H1 (cell line): Measurements from ENCODE around the gene ZC2HC1C. TPM values are rescaled to one million over a fixed set of nuclear protein-coding genes. Genes with fewer than 3 reads are reported as not detected.

Source experiments
- CTCF ChIA-PET: fragments of 300-600 bp; sonication (Branson Sonifier 250); formaldehyde crosslinking; loops from one replicate; lab custom pipeline; 2021; ENCODE audit not compliant: partially characterized antibody; lab: Charles Lee
- POLR2A ChIA-PET: fragments of 300-600 bp; sonication (Branson Sonifier 250); formaldehyde crosslinking; loops from one replicate; lab custom pipeline; 2021; ENCODE audit warnings: inconsistent platforms; ENCODE audit not compliant: partially characterized antibody; lab: Charles Lee
- DNase-seq, 2 experiments: peaks; one replicate each; pipeline versions ENCODE4 v3.0.0 to v3.0.0-alpha.2; 2010 to 2022; ENCODE audit warnings: low spot score in 2 of 2, low read depth in 1 of 2, mixed read lengths in 1 of 2
- FAIRE-seq: peaks from 2 replicates; lab custom pipeline; 2011; peaks lifted over from hg19 to GRCh38; lab: Jason Lieb, UNC
- H2AFZ ChIP-seq: 2 replicates; pipeline ENCODE4 v1.8.1; 2012; ENCODE audit warnings: low read length, inconsistent platforms
- H2AK5ac ChIP-seq: 2 replicates; pipeline ENCODE4 v1.6.1; 2013; ENCODE audit warnings: low read depth, low read length
- H2BK120ac ChIP-seq: replicated peaks from 2 replicates; pipeline ENCODE3; 2013; ENCODE audit warnings: low read depth, low read length, inconsistent platforms
- H2BK12ac ChIP-seq: 2 replicates; pipeline ENCODE4 v1.6.1; 2013; ENCODE audit warnings: low read depth, low read length
- H2BK15ac ChIP-seq: 2 replicates; pipeline ENCODE4 v1.6.1; 2013; ENCODE audit warnings: low read length
- H2BK20ac ChIP-seq: 2 replicates; pipeline ENCODE4 v1.6.1; 2013; ENCODE audit warnings: low read length
- H2BK5ac ChIP-seq: 2 replicates; pipeline ENCODE4 v1.6.1; 2013; ENCODE audit warnings: low read depth, low read length
- H3K14ac ChIP-seq: 2 replicates; pipeline ENCODE4 v1.6.1; 2013; ENCODE audit warnings: inconsistent platforms; ENCODE audit not compliant: insufficient read length
- H3K18ac ChIP-seq: 2 replicates; pipeline ENCODE4 v1.6.1; 2013; ENCODE audit warnings: low read length; ENCODE audit errors: extremely low read depth
- H3K23ac ChIP-seq: 2 replicates; pipeline ENCODE4 v1.6.1; 2013; ENCODE audit warnings: inconsistent platforms; ENCODE audit not compliant: insufficient read length
- H3K23me2 ChIP-seq: 2 replicates; pipeline ENCODE4 v1.6.1; 2013; ENCODE audit warnings: low read depth, low read length
- H3K27ac ChIP-seq: 2 replicates; pipeline ENCODE4 v1.6.1; 2011; ENCODE audit warnings: low read depth, low read length, inconsistent platforms
- H3K27me3 ChIP-seq, 4 experiments: replicated peaks in 1 of 4; 1 replicate in 1 of 4; 2 replicates in 3 of 4; pipeline versions ENCODE4 v1.6.1 to v1.8.1; 2011 to 2013; ENCODE audit warnings: low read length in 3 of 4, mild to moderate bottlenecking in 3 of 4, inconsistent platforms in 2 of 4, mixed read lengths in 2 of 4, moderate library complexity in 1 of 4; ENCODE audit not compliant: control insufficient read depth in 3 of 4, insufficient read depth in 3 of 4; ENCODE audit errors: extremely low read depth in 1 of 4
- H3K36me3 ChIP-seq, 4 experiments: 2 replicates each; pipeline versions ENCODE4 v1.6.1 to v1.8.1; 2011 to 2013; ENCODE audit warnings: mild to moderate bottlenecking in 4 of 4, low read length in 3 of 4, moderate library complexity in 2 of 4, control low read depth in 1 of 4, inconsistent platforms in 1 of 4; ENCODE audit not compliant: insufficient read depth in 4 of 4, control insufficient read depth in 2 of 4
- H3K4ac ChIP-seq: replicated peaks from 2 replicates; pipeline ENCODE3; 2013; ENCODE audit warnings: low read length, low read depth, mixed read lengths, inconsistent platforms; ENCODE audit not compliant: insufficient read length
- H3K4me1 ChIP-seq, 4 experiments: replicated peaks in 1 of 4; 1 replicate in 1 of 4; 2 replicates in 3 of 4; pipeline versions ENCODE4 v1.6.1 to v1.8.1; 2011 to 2013; ENCODE audit warnings: low read length in 3 of 4, inconsistent platforms in 2 of 4, mixed read lengths in 1 of 4; ENCODE audit not compliant: insufficient read depth in 4 of 4, control insufficient read depth in 3 of 4
- H3K4me2 ChIP-seq, 2 experiments: 2 replicates each; pipeline versions ENCODE4 v1.6.1 to v1.8.1; 2011 to 2013; ENCODE audit warnings: low read depth in 2 of 2, low read length in 2 of 2, control low read depth in 1 of 2, inconsistent platforms in 1 of 2, mild to moderate bottlenecking in 1 of 2; ENCODE audit not compliant: insufficient read depth in 1 of 2
- H3K4me3 ChIP-seq, 4 experiments: fragments of 200-600, 300-600 bp in 1 of 4; sonication (generic), shearing (Covaris generic), sonication (Bioruptor Twin) in 1 of 4; 2 replicates each; pipeline versions ENCODE4 v1.5.1 to v1.8.1; 2011 to 2016; ENCODE audit warnings: low read length in 4 of 4, low read depth in 3 of 4, control low read depth in 2 of 4, inconsistent platforms in 2 of 4, mild to moderate bottlenecking in 2 of 4, mixed read lengths in 1 of 4, moderate library complexity in 1 of 4; ENCODE audit not compliant: insufficient read depth in 2 of 4; ENCODE audit errors: extremely low read depth in 1 of 4
- H3K56ac ChIP-seq: replicated peaks from 2 replicates; pipeline ENCODE3; 2013; ENCODE audit warnings: low read depth, mild to moderate bottlenecking, mixed read lengths, low read length, inconsistent platforms; ENCODE audit not compliant: insufficient read length
- H3K79me1 ChIP-seq: 2 replicates; pipeline ENCODE4 v1.6.1; 2013; ENCODE audit warnings: low read depth, low read length, control low read depth
- H3K79me2 ChIP-seq, 2 experiments: 2 replicates each; pipeline versions ENCODE4 v1.6.1 to v1.8.1; 2012 to 2013; ENCODE audit warnings: low read length in 2 of 2, mild to moderate bottlenecking in 2 of 2, inconsistent platforms in 1 of 2; ENCODE audit not compliant: insufficient read depth in 2 of 2, control insufficient read depth in 1 of 2
- H3K9ac ChIP-seq, 4 experiments: replicated peaks in 1 of 4; 1 replicate in 1 of 4; 2 replicates in 3 of 4; pipeline versions ENCODE4 v1.6.1 to v1.8.1; 2011 to 2013; ENCODE audit warnings: low read depth in 3 of 4, low read length in 3 of 4, control low read depth in 2 of 4, mild to moderate bottlenecking in 2 of 4, moderate library complexity in 2 of 4, inconsistent platforms in 1 of 4; ENCODE audit errors: extremely low read depth in 1 of 4
- H3K9me3 ChIP-seq, 2 experiments: 2 replicates each; pipeline versions ENCODE4 v1.6.1 to v1.8.1; 2012 to 2013; ENCODE audit warnings: mild to moderate bottlenecking in 2 of 2, moderate library complexity in 2 of 2, control low read depth in 1 of 2, inconsistent platforms in 1 of 2, low read depth in 1 of 2, low read length in 1 of 2, mixed read lengths in 1 of 2; ENCODE audit not compliant: insufficient read depth in 2 of 2
- H4K20me1 ChIP-seq, 2 experiments: replicated peaks in 1 of 2; 2 replicates each; pipeline versions ENCODE3 to v1.8.1; 2011 to 2013; ENCODE audit warnings: inconsistent platforms in 2 of 2, low read length in 2 of 2, mild to moderate bottlenecking in 1 of 2; ENCODE audit not compliant: insufficient read depth in 2 of 2, control insufficient read depth in 1 of 2
- H4K5ac ChIP-seq: 2 replicates; pipeline ENCODE4 v1.6.1; 2013; ENCODE audit warnings: low read length, low read depth, mixed read lengths, inconsistent platforms; ENCODE audit not compliant: insufficient read length
- H4K8ac ChIP-seq: 2 replicates; pipeline ENCODE4 v1.8.0; 2013; ENCODE audit warnings: mild to moderate bottlenecking, moderate library complexity, low read length, inconsistent platforms; ENCODE audit not compliant: insufficient read depth; ENCODE audit errors: extremely low read depth
- H4K91ac ChIP-seq: replicated peaks from 2 replicates; pipeline ENCODE3; 2013; ENCODE audit warnings: low read length, mixed read lengths, inconsistent platforms; ENCODE audit not compliant: insufficient read length
- SP4 ChIP-seq: IDR thresholded peaks from 2 replicates; pipeline ENCODE4 v1.6.1; 2012; ENCODE audit warnings: low read length, inconsistent platforms
- WGBS, 2 experiments: shearing (Covaris generic) in 1 of 2; methylation state at CpG; one replicate each; pipeline versions ENCODE4 v1.1.6 to v1.1.7; 2013 to 2015; ENCODE audit warnings: low lambda C conversion rate in 2 of 2, mixed read lengths in 2 of 2, inconsistent platforms in 1 of 2, low coverage in 1 of 2, missing lambda C conversion rate in 1 of 2; ENCODE audit not compliant: insufficient replicate concordance in 2 of 2, insufficient coverage in 1 of 2, insufficient read length in 1 of 2; ENCODE audit errors: extremely low coverage in 1 of 2, missing lambda C conversion rate in 1 of 2; 5-methylcytosine and 5-hydroxymethylcytosine counted together
- polyA plus RNA-seq, 7 experiments: library from polyadenylated mRNA; depleted of rRNA in 3 of 7; stranded (reverse) in 5 of 7; unstranded in 2 of 7; fragments of >200 nt in 5 of 7; fragments of 200-250 nt in 2 of 7; gene quantifications; 1 replicate in 5 of 7; 2 replicates in 1 of 7; 4 replicates in 1 of 7; pipeline versions ENCODE4 v1.2.1 to v1.2.3, GENCODE V29; 2011 to 2013; ENCODE audit warnings: missing spikeins in 2 of 7, mixed read lengths in 2 of 7
- total RNA-seq: library from RNA; stranded (reverse); fragmentation: NEBNext Ultra II Directional; extraction: Animal tissue kit (Norgen Biotek cat#: 25700); gene quantifications from 2 replicates; pipeline ENCODE4 v1.2.1, GENCODE V29; 2021

The ZC2HC1C gene
- total and polyA plus RNA-seq, 2 of the 8 experiments (the other 6 are each of a cell fraction or from before 2014, with no cell fraction given), result 0.57 to 1.2 TPM

DNA sequence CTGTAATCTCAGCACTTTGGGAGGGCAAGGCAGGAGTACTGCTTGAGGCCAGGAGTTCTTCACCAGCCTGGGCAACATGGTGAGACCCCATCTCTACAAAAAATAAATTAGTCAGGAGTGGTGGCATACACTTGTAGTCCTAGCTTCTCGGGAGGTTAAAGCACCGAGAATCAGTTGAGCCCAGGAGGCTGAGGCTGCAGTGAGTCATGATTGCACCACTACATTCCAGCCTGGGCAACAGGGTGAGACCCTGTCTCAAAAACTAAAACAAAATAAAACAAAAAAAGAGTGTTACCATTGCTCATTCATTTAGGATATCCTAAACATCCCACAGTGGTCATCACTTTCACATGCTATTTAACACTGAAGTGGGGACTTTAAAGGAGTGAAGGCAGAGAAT, 49.6 kb downstream of the ZC2HC1C start:
- DNase-seq (no peak), FAIRE-seq (no peak)
- WGBS, 2 experiments, result 96% methylated on average over 2 of the region's 2 CpGs; no CpG with 5 or more reads in 1 of the 2 experiments
- H3K4me3 ChIP-seq, result no peak overlapping the region
- H2AK5ac ChIP-seq, result no peak overlapping the region
- no peak overlapping the region for H3K14ac ChIP-seq
- H3K9ac ChIP-seq, result no peak overlapping the region
- no peak overlapping the region for H4K8ac ChIP-seq
- no peaks in the 10 kb centered on the region for H4K20me1 ChIP-seq
- H3K27ac ChIP-seq, result no peak overlapping the region
- peaks cover 8 to 29% (median 21%) of the 10 kb centered on the region in 4 experiments for H3K36me3 ChIP-seq
- POLR2A ChIA-PET, result no interaction called here
- H3K79me2 ChIP-seq, result no peaks in the 10 kb centered on the region
- no peak overlapping the region for H3K4me2 ChIP-seq
- H2BK5ac ChIP-seq, result no peak overlapping the region
- H3K4ac ChIP-seq, result no peak overlapping the region
- no peak overlapping the region for H3K56ac ChIP-seq
- H4K91ac ChIP-seq, result no peak overlapping the region
- H4K5ac ChIP-seq, result no peak overlapping the region
- H2BK20ac ChIP-seq, result no peak overlapping the region
- no peaks in the 10 kb centered on the region; the same call in 1 of the 2 replicates for H3K79me1 ChIP-seq
- no peak overlapping the region for H2BK120ac ChIP-seq
- no peak overlapping the region for H3K18ac ChIP-seq
- no peaks in the 10 kb centered on the region for H3K27me3 ChIP-seq
- H3K9me3 ChIP-seq, result no peaks in the 10 kb centered on the region
- H3K4me1 ChIP-seq, result no peaks in the 10 kb centered on the region
- H3K23me2 ChIP-seq, result no peaks in the 10 kb centered on the region
- TF ChIP-seq SP4, result no peak
- H2AFZ ChIP-seq, result no peak overlapping the region
- H2BK15ac ChIP-seq, result no peak overlapping the region
- H3K23ac ChIP-seq, result no peak overlapping the region
- no peak overlapping the region for H2BK12ac ChIP-seq
- CTCF ChIA-PET, result no interaction called here
